ENCODE results near the gene JMJD6. TPM values are rescaled to one million over a fixed set of nuclear protein-coding genes. Genes with fewer than 3 reads are reported as not detected.
"Not testable (repeated sequence)": the region's sequence is repeated elsewhere in the genome, so short reads cannot be mapped to it uniquely, and the experiment has no call there.

The JMJD6 gene
- total RNA-seq: 68.6 TPM
- long read RNA-seq, full-length matches to known transcripts: 78 of 114 reads
- long read RNA-seq, partial matches to known transcripts: 11 of 114 reads
- long read RNA-seq, other reads (novel, unspliced or antisense): 25 of 114 reads

DNA sequence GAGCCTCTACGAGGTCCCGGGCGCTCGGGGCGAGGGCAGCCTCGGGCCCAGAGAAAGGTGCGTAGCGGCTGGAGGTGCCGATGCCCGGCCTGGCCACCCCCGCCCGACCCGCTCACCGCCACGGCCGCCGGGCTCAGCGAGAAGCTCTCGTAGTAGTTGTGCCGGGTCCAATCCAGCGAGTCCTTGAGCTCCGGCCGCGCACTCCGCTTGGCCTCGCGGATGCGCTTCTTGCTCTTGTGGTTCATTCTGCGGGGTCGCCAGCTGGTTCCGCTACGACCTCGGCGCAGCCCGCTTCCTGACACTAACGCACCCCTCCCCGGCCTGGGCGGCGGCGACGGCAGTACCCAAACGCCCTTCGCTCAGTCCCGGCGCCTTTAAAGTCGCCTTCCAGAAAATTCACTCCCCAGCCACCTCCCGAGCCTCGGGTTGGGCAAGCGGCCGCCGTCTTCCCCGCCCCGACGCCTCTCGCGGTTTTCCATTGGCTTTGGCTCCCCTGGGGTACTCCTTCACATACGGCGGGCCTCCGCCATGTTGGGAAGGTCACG, at the start of gene JMJD6:
Gene JMJD6 (minus strand): TSS at position 376 of the 545 bp plus-strand sequence. CDS start 131 bp downstream, at position 245.
- intact Hi-C loops (cut with micrococcal nuclease): no loop called here
- ATAC-seq (peak; percentile 94), DNase-seq (peak; percentile 97)

DNA sequence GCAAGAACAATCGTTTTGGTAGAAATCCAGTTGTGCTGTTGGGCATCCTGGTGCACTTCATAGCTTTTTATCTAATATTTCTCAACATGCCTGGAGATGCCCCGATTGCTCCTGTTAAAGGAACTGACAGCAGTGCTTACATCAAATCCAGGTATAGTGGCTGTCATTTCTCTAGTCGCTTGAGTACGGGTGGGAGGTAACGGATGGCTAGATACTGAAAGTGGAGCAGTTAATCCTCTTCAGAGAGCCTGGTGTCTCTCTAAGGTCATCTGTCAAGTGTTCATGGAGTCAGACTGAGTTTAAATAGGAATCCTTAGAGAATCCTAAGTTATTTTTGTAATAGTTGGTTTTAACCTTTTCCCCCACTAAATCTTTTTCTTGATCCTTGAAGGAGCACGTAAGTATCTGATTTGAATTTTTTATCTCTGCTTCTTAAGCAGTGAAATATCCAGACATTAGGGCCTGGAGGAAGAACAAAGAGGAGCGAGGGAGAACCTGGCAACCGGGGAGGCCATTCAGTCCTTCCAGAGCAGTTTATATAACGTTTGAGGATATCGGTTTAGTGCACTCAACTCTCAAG, 48.7 kb upstream of the JMJD6 start:
- ATAC-seq: no peak
- intact Hi-C loops (cut with micrococcal nuclease): no loop called here
- no peak for DNase-seq

DNA sequence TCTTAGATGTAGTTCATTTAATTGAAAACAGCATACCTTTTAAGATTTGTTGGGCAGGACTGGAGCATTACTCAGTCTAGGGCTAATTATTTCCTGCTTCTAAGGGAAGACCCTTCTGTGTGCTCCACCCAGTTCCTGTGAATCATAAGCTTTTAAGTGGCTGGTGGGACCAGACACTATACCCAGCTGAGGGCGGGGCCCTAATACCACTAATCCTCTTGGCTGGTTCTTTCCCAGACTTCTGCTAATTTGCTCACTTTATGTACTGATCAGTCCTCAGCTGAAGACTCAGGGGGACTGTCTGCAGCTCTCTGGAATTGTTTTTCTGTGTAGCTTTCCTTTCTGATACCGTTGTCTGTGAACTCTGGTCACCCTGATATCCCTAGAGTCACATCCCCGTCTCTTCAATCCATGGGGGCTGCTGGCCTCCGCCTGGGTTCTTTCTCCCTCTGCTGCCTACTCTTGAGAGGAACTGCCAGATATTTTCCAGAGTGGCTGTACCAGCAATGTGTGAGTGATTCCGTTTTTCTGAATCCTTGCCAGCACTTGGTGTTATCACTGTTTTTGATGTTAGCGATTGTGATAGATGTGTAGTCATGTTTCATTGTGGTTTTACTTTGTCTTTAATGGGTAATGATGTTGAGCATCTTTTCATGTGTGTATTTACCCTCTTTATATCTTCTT, 46.6 kb upstream of the JMJD6 start:
- ATAC-seq (peak; percentile 54), DNase-seq (no peak)
- intact Hi-C loops (cut with micrococcal nuclease): no loop called here

DNA sequence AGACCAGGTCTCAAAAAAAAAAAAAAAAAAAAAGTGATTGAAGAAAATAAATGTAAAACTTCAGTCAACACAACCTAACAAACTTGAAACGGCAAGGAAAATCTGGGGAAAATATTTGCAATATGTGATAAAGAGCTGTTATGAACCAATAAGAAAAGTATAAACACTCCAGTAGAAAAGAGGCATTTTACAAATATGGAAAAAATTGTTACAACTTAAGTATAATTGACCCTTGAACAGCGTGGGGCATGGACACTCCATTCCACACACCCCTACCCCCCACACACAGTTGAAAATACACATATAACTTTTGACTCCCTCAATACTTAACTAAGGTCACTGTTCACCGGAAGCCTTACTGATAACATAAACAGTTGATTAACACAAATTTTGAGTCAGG, 32.2 kb upstream of the JMJD6 start:
- DNase-seq (no peak), ATAC-seq (no peak)
- intact Hi-C loops (cut with micrococcal nuclease): no loop called here

DNA sequence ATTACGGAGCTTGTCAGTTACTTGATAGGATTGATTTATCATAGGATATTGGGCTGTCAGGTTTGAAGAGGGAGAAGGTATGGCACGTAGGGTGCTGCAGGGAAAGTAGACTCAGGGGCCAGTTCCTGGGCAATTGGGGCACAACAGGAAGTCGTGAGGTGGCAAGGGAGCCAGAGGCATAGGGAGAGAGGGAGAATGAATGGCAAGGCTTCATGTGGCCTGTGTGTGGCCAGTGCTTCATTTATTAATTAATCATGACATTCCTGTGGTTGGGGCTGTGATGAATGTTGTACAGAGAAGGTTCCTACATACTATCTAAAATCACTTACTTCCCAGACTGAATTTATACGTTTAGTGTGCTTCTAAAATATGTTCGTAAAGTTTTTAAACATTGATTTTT, 30.9 kb upstream of the JMJD6 start:
- DNase-seq: no peak
- no peak for ATAC-seq
- intact Hi-C loops (cut with micrococcal nuclease): no loop called here

DNA sequence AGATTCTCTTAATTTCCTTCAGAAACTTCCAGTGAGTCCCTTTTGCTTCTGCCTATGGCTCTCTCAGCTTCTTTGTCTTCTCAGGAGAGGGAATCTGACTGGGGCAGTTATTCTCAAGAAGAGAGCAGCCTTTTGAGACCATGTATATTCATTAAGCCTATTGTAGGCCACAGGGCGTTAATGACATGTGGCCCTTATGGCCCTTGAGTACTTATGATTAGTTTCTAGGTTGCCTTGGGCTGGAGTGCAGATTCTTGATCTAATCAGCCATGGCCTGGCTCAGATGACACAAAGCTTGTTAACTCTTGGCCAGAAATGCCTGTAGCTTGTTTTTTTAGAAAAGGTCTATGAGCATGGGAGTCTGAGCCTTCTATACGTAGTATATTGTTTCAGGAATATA, 28.9 kb upstream of the JMJD6 start:
- ATAC-seq (peak; percentile 55), DNase-seq (no peak)
- intact Hi-C loops (cut with micrococcal nuclease): no loop called here

DNA sequence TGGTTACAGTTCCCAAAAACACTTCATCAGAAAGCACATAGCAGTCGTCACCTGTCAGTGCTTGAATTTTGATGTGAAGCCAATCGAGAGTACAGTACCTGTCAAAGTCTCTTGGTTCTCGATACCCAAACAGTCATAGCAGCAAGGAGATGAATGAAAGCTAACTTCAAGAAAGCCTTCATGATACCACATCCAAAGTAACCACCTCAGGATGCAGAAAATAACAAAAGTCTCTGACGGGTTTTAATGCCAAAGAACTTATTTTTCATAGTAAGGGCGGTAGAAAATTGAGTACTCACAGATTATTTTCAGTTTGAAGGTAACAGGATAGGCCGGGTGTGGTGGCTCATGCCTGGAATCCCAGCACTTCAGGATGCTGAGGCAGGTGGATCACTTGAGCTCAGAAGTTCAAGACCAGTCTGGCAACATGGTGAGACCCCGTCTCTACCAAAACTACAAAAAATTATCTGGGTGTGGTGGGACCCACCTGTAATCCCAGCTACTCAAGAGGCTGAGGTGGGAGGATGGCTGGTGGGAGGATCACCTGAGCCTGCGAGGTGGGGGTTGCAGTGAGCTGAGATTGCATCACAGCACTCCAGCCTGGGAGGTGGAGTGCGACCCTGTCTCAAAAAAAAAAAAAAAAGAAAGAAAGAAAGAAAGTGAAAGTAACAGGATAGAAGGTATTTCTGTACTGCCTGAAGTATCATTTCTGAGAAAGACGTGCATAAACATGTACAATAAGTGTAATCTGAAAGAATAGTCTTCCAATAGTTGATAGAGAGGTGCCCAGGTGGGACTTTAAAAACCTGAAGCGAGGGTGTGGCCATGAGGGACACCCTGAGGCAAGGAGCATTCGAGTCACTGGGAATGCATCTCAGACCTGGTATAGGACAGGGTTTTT, 26.9 kb upstream of the JMJD6 start:
- DNase-seq (no peak), ATAC-seq (peak; percentile 60)
- intact Hi-C loops (cut with micrococcal nuclease): no loop called here

DNA sequence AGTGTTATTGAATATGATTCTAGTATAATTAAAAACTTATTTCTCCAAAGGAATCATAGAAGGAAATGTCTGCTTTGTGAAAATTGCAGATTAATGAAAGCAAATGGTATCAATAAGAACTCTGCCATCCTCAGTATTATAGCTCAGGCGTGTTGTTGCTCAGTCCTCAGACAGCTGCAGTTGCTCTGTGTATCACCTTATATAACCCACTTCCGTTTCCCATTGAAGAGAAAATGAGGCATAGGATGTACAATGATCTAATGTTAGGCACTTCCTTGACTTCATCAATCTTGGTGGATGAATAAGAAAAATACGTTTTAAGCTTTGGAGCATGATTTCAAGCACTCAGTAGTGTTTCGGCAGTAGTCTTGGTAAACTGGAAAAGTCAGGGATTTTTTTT, 25.6 kb upstream of the JMJD6 start:
- intact Hi-C loops (cut with micrococcal nuclease): no loop called here

DNA sequence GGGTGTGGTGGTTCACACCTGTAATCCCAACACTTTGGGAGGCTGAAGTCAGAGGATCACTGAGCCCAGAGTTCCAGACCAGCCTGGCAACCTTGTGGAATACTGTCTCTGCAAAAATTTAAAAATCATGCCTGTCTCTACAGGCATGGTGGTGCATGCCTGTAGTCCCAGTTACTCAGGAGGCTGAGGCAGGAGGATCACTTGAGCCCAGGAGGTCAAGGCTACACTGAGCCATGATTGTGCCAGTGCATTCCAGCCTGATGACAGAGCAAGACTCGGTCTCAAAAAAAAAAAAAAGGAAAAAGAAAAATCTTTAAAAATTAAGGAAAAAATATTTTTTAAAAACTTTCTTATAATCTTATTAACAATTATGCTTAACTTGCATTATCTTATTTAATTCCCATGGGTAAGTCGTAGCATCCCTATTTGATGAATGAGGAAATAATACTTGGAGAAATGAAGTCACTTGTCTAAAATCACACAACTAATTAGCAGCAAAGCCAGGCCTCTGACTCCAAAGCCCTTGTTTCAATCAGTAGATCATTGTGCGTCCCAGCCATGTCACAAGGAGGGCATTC, 25.1 kb upstream of the JMJD6 start:
- ATAC-seq: no peak
- intact Hi-C loops (cut with micrococcal nuclease): no loop called here

More for the DNA sequence above, 25.6 kb upstream of the JMJD6 start:
- ATAC-seq (no peak), DNase-seq (no peak)

DNA sequence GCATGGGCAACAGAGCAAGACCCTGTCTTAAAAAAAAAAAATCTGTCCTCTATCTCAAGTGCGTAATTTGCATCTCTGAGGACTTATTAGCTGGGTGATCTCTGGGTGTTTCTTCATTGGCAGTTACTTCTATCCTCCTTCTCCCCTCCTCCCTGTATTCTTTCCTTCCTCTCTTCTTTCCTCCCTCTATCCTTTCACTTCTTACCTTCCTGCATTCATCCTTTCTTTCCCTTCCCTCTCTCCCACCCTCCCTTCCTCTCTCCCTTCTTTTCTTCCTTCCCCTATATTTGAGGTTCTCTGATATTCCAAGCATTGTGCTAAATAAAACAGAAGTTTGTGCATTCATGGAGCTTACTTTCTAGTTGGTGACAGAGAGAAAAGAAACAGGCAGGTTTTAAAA, 22.3 kb upstream of the JMJD6 start:
- DNase-seq: no peak
- intact Hi-C loops (cut with micrococcal nuclease): no loop called here
- no peak for ATAC-seq

More for the DNA sequence above, 25.1 kb upstream of the JMJD6 start:
- no peak for DNase-seq

DNA sequence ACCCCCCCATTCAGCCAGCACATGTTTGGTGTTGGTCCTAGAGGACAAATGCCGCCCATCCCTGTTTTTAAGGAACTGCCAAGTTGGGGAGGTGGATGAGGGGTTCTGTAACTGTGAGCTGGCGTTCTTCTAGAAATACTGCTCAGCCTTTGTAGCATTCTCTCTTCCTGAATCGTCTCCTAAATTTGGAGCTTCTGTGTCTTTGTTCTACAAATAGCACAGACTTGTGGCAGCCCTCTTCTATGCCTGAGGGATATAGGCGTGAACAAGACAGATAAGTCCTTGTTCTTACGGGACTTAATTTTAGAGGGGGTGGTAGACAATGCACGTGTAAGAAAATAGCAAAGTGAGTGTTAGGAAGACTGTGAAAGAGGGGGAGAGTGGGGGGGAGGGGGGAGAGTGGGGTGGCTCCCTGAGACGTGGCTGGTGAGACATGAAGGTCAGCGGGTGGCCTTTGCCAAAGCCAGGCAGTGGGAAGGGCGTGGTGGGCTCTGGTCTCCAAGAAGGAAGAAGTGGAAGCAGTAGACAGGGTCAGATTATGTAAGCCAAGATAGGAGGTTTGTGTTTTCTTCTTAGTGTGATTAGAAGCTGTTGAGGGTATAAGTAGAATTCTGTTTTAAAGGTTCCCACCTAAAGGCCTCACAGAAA, 21.4 kb upstream of the JMJD6 start:
- ATAC-seq (peak; percentile 75), DNase-seq (no peak)
- intact Hi-C loops (cut with micrococcal nuclease): no loop called here

DNA sequence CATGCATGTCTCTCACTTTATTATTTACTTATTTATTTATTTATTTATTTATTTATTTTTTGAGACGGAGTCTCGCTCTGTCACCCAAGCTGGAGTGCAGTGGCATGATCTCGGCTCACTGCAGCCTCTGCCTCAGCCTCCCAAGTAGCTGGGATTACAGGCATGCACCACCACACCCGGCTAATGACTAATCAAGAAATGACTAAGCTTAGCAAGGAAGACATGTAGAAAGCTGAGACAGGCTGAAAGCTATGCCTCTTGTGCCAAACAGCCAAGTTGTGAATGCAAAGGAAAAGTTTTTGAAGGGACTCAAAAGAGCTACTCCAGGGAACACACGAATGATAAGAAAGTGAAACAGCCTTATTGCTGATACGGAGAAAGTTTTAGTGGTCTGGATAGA, 19.4 kb upstream of the JMJD6 start:
- ATAC-seq; intact Hi-C loops (cut with micrococcal nuclease); DNase-seq: not testable (repeated sequence)

DNA sequence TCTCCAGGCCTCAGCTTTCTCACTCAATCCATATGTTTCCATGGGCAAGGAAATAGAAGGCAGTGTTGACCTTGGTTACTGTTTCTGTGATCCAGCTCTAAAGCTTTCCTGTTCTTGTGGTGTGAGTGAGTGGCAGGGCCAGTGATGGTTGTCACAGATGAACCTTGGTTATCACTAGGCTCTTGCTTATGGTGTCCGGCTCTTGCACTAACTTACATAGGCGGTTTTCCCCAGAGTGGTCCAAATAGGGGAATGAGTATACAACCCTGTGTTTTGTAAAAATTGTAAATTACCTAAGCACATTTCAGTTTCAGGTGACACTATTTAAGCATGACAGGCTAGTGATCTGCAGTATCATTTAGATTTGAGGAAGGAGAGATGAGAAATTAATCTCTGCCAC, 18.3 kb upstream of the JMJD6 start:
- intact Hi-C loops (cut with micrococcal nuclease): no loop called here
- DNase-seq: no peak
- peak; percentile 17 for ATAC-seq

DNA sequence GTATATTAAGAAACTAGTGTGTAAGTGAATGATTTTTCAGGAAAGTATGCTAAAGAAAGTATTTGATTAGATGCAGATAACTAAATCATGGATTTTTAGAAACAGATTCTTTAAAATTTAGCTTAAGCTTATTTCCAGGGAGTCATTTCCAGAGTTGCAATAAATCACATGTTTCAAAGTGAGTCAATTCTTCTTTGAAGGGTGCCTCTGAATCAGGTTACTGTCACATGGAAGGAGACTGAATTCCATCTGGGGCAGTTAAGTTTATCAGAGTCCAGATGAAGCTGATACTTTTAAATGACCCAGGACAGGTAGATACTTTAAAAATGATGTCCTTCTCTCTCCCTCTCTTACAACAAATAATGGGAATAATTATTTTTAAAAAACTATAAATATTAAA, 16.6 kb upstream of the JMJD6 start:
- DNase-seq (no peak), ATAC-seq (no peak)
- intact Hi-C loops (cut with micrococcal nuclease): no loop called here

DNA sequence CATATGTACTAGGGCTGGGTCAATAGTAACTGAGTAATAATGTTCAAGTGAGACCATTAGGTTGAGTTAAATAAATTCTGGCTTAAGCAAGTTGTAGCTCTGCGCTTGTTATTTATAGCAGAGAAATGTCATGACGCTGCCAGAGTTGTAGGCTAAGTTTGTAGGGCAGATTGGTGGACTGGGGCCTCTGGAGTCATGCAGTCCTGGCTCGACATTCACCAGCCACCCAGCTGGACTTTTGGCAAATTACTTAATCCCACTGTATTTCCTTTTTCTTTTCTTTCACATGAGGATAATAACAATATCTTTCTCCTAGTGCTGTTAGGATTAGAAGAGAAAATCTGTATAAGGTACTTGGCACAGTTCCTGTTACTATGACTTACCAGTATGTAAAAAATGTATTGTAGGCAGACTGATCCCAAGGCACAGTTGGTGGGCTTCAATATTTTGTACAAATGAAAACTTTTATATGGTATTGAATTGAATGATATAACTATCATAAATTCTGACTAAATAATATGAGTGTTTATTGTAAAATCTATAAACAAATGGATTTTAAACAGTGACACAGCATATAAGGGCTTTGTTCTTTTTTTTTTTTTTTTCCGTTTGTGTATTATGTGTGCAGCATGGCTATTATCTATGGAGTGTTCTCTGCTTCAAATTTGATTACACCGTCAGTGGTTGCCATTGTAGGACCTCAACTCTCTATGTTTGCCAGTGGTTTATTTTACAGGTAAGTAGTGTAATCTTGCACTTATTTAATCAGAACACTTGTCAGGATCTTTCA, 14.1 kb upstream of the JMJD6 start:
- DNase-seq (peak; percentile 48), ATAC-seq (peak; percentile 5)
- intact Hi-C loops (cut with micrococcal nuclease): no loop called here

DNA sequence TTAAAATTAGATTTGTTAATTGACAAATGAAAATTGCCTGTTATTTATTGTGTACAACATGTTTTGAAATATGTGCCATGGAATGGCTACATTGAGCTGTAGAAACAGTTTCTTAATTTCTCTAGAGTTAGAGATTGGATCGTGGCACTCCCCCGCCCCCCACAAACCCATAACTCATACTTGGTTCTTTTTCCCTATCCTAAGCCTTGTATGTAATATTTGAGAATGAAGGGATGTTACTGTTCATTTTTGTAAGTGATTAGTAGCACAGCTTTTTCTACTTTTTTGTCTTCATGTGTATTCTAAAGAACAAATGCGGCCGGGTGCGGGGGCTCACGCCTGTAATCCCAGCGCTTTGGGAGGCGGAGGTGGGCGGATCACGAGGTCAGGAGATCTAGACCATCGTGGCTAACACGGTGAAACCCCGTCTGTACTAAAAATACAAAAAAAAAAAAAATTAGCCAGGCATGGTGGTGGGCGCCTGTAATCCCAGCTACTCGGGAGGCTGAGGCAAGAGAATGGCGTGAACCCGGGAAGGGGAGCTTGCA, 13.2 kb upstream of the JMJD6 start:
- ATAC-seq; intact Hi-C loops (cut with micrococcal nuclease); DNase-seq: not testable (repeated sequence)

DNA sequence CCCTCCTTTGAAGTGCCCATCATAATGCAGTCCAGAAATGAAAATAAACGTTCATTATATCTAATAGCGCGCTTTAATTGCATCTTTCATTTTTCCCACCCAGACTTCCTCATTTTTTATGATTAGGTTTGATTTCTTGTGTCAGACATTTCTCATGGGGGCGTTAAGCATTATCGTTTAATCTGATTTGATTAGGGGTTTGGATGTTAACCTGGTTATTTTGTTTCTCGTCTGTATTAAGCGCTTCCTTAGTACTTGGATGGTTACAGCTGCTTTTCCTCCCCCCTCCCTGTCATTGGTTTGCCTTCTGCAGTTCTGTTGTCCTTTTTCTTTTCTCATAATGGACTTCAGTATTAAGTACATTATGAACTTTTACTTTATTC, 12.1 kb upstream of the JMJD6 start:
- DNase-seq (no peak), ATAC-seq (no peak)
- intact Hi-C loops (cut with micrococcal nuclease): no loop called here

Data from left ventricle myocardium superior (tissue), 1 donor.